Measurements from ENCODE around the gene UNCX.
"Not testable (repeated sequence)": the region's sequence is repeated elsewhere in the genome, so short reads cannot be mapped to it uniquely, and the experiment has no call there.

DNA sequence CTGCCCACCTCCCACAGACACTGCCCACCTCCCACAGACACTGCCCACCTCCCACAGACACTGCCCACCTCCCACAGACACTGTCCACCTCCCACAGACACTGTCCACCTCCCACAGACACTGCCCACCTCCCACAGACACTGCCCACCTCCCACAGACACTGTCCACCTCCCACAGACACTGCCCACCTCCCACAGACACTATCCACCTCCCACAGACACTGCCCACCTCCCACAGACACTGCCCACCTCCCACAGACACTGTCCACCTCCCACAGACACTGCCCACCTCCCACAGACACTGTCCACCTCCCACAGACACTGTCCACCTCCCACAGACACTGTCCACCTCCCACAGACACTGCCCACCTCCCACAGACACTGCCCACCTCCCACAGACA lies 39.5 kb downstream of the UNCX start:
- TF ChIP-seq EZH2phosphoT487 (IDR thresholded peaks at IDR 0.05; ENCODE audit: borderline replicate concordance, low read length), result not testable (repeated sequence)
- TF ChIP-seq, protein P1, sequence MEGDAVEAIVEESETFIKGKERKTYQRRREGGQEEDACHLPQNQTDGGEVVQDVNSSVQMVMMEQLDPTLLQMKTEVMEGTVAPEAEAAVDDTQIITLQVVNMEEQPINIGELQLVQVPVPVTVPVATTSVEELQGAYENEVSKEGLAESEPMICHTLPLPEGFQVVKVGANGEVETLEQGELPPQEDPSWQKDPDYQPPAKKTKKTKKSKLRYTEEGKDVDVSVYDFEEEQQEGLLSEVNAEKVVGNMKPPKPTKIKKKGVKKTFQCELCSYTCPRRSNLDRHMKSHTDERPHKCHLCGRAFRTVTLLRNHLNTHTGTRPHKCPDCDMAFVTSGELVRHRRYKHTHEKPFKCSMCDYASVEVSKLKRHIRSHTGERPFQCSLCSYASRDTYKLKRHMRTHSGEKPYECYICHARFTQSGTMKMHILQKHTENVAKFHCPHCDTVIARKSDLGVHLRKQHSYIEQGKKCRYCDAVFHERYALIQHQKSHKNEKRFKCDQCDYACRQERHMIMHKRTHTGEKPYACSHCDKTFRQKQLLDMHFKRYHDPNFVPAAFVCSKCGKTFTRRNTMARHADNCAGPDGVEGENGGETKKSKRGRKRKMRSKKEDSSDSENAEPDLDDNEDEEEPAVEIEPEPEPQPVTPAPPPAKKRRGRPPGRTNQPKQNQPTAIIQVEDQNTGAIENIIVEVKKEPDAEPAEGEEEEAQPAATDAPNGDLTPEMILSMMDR (IDR thresholded peaks at IDR 0.05; ENCODE audit: low read depth, low read length, poor library complexity, severe bottlenecking), result not testable (repeated sequence)

Data from DOHH2 (cell line).